ENCODE measurements around the gene AKR1C3.

DNA sequence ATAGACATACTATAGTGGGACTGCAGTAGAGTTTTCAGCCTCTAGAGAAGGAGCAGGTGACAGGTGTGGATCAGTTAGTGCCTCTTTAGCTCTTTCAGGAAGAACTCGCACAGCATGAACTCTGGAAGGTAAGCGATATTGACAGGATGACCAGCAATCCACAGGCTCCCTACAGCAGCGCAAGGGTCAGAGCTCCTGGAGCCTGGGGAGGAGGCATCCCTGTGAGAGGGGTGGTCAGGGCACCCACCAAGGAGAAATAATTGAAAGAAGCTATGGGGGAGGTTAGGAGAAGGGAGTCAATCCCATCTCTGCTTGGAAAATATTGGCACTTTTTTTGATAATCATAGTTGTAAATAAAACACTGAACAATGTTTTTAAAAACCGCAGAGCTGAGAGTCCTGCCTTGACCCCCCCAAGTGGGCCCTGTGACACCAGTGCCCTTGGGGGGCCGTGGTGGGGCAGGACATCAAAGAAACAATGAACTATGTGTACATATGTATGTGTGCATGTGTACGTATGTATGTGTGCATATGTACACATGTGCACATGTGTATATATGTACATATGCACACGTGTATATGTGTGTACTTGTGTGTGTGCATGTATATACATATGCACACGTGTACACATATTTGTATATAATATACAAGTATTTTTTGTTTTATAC is 13.8 kb downstream of the AKR1C3 start:
- no peak for TF ChIP-seq CTCF (conservative IDR thresholded peaks at IDR 0.05; ENCODE audit: low read depth in 2 of 2)
- TF ChIP-seq EZH2 (IDR thresholded peaks at IDR 0.05; ENCODE audit: low read depth, unreplicated experiment) = no peak
- no peak for TF ChIP-seq POLR2AphosphoS5 (IDR thresholded peaks at IDR 0.05; ENCODE audit: low read depth)
- no peak for TF ChIP-seq REST (IDR thresholded peaks at IDR 0.05; ENCODE audit: unreplicated experiment)
- no peak for TF ChIP-seq JUNB (IDR thresholded peaks at IDR 0.05; ENCODE audit: unreplicated experiment)

Measured in GM23338 (cell line).